Esophagus (tissue), 2 donors: ENCODE measurements around the gene CLDN3. TPM values are rescaled to one million over a fixed set of nuclear protein-coding genes. Genes with fewer than 3 reads are reported as not detected.

ENCODE experiments used
- H3K27ac ChIP-seq, 2 donors: one replicate each; pipeline ENCODE4 v1.5.1; 2013; ENCODE audit warnings: low read depth in 2 of 2, mild to moderate bottlenecking in 2 of 2, inconsistent platforms in 1 of 2, low read length in 1 of 2, moderate library complexity in 1 of 2
- H3K27me3 ChIP-seq, 2 donors: one replicate each; pipeline ENCODE4 v1.6.1; 2013; ENCODE audit warnings: low read length in 2 of 2, control low read depth in 1 of 2, mild to moderate bottlenecking in 1 of 2; ENCODE audit not compliant: insufficient read depth in 2 of 2, control insufficient read depth in 1 of 2
- H3K36me3 ChIP-seq, 2 donors: one replicate each; pipeline ENCODE4 v1.6.1; 2013; ENCODE audit warnings: low read length in 1 of 2; ENCODE audit not compliant: control insufficient read depth in 2 of 2, insufficient read depth in 2 of 2
- H3K4me1 ChIP-seq, 2 donors: one replicate each; pipeline ENCODE4 v1.6.1; 2013; ENCODE audit warnings: low read length in 1 of 2; ENCODE audit not compliant: control insufficient read depth in 2 of 2, insufficient read depth in 2 of 2
- H3K4me3 ChIP-seq, 2 donors: one replicate each; pipeline ENCODE4 v1.5.1; 2013; ENCODE audit warnings: low read length in 2 of 2, mild to moderate bottlenecking in 2 of 2, low read depth in 1 of 2, moderate library complexity in 1 of 2
- H3K9me3 ChIP-seq, 2 donors: one replicate each; pipeline ENCODE4 v1.6.1; 2013; ENCODE audit warnings: mild to moderate bottlenecking in 2 of 2, low read depth in 1 of 2, low read length in 1 of 2, moderate library complexity in 1 of 2; ENCODE audit not compliant: control insufficient read depth in 2 of 2, insufficient read depth in 1 of 2
- WGBS, 2 donors: extraction: QIAGEN DNeasy Blood & Tissue Kit; methylation state at CpG; one replicate each; pipeline ENCODE4 v1.1.7; 2013; 5-methylcytosine and 5-hydroxymethylcytosine counted together
- polyA plus RNA-seq, 2 donors: library from polyadenylated mRNA; stranded (reverse); fragments of 200-250 nt; gene quantifications; one replicate each; pipeline ENCODE4 v1.2.3, GENCODE V29; 2013
- donor health status: healthy with polysubstance abuse.
- donor health status: Bipolar disorder and iron deficiency.

The CLDN3 gene
- polyA plus RNA-seq, 2 donors, result 0.14 to 0.26 TPM

DNA sequence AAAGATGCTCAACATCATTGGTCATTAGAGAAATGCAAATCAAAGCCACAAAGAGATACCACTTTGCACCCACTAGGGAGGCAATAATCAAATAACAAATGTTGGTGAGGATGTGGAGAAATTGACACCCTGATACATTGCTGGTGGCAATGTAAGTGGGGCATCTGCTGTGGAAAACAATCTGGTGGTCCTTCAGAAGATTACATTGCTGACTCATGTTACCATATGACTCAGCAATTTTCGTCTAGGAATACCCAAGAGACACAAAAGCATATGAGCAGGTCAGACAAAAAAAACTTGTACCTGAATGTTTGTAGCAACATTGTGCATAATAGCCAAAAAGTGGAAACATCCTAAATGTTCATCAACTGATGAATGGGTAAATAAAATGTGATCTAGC is 4.9 kb upstream of the CLDN3 start:
- Histone ChIP-seq H3K9me3 (peaks cover 0 to 2% of the 10 kb centered on the region in 2 donors), H3K4me1 (peaks cover 0 to 13% of the 10 kb centered on the region in 2 donors), H3K4me3 (no peak overlapping the region), H3K27ac (no peak overlapping the region), H3K27me3 (peaks cover 0 to 4% of the 10 kb centered on the region in 2 donors), H3K36me3 (no peaks in the 10 kb centered on the region)
- WGBS, 2 donors, result 25 to 27% methylated on average over 1 of the region's 1 CpG

GRCh38 chr7:73773700-73774517 is 3.8 kb upstream of the CLDN3 start:
- Histone ChIP-seq H3K27me3 (peaks cover 0 to 4% of the 10 kb centered on the region in 2 donors), H3K27ac (no peak overlapping the region), H3K9me3 (peaks cover 0 to 7% of the 10 kb centered on the region in 2 donors), H3K4me3 (no peak overlapping the region), H3K4me1 (peaks cover 0 to 19% of the 10 kb centered on the region in 2 donors), H3K36me3 (no peaks in the 10 kb centered on the region)
- WGBS, 2 donors, result 82 to 86% methylated on average over 6 of the region's 6 CpGs

DNA sequence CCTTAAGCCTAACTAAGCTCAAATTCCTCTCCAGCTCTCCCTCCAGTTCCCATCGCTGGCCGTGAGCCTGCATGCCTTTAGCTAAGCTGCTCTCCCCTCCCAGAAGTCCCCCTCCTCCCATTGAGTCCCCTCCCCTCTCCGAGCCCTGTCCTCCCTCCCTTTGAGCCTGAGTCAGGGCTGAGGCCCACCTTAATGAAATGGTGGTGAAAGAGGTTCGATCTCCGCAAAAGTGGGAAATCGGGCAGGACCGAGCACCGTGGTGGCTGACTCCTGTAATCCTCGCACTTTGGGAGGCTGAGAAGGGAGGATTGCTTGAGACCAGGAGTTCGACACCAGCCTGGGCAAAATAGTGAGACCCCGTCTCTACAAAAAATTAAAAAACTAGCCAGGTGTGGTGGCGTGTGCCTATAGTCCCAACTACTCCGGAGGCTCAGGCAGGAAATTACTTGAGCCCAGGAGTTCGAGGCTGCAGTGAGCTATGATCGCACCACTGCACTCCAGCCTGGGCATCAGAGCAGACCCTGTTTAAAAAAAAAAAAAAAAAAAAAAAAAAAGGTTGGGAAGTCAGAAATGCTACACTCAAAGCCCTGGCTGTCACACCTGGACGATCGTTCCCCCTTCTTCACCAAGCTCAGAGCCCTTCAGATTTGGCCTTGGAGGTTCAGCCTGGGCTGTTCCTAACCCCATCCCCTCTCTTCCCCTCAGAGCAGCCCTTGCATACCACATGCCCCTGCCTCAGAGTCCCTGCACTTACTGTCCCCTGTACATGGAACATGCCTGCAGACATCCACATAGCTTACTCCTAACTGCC is 995 bp upstream of the CLDN3 start:
- H3K36me3 ChIP-seq, result no peaks in the 10 kb centered on the region
- H3K27ac ChIP-seq, result no peak overlapping the region
- H3K4me1 ChIP-seq, result peaks cover 0 to 17% of the 10 kb centered on the region in 2 donors
- peaks cover 0 to 4% of the 10 kb centered on the region in 2 donors for H3K27me3 ChIP-seq
- 61% methylated on average over 17 of the region's 17 CpGs for WGBS, 2 donors
- no peak overlapping the region for H3K4me3 ChIP-seq
- H3K9me3 ChIP-seq, result peaks cover 0 to 7% of the 10 kb centered on the region in 2 donors

GRCh38 chr7:73769481-73770001 is 529 bp downstream of the CLDN3 start:
- H3K4me3 ChIP-seq, result peak overlapping the region; percentile 17 to 24
- H3K27ac ChIP-seq, result no peak overlapping the region
- no peaks in the 10 kb centered on the region for H3K36me3 ChIP-seq
- peaks cover 0 to 17% of the 10 kb centered on the region in 2 donors for H3K4me1 ChIP-seq
- H3K27me3 ChIP-seq, result peaks cover 0 to 4% of the 10 kb centered on the region in 2 donors
- peaks cover 0 to 7% of the 10 kb centered on the region in 2 donors for H3K9me3 ChIP-seq
- 22 to 29% methylated on average over 39 to 49 of the region's 49 CpGs for WGBS, 2 donors

DNA sequence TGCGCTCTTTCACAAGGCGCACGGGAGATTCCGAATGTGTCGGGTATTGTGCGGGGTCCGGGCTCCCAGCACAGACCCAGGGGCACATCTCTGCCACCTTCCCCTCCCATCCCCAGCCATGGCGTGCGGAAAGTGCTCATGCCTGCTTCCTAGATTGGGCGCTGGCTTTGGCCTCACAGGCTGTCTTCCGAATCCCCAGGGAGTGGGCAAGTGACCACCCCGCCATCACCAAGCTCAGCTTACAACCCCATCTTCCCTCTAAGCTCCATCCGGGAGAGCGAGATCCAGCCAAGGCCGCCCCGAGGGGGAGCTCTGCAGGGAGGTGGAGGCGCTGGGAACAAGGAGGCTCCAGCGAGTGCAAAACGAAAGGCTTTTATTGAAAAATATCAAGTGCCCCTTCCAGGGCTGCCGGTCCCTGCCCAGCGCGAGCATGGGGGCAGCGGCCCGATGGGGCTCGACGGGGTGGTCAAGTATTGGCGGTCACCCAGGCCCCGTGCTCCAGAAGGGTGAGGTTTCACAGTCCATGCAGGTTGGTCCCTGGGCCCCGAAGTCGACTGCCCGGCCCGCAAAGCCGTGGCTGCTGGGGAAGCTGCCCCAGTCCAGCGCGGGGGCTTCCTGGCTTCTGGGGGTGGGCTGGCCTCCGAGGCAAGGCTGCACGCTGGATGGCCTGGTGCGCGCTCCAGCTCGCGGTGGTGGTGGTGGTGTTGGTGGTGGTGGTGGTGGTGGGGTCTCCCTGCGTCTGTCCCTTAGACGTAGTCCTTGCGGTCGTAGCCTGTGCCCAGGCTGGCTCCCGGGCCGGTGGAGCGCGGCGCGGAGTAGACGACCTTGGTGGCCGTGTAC is 1.2 kb downstream of the CLDN3 start:
- Histone ChIP-seq H3K4me3 (no peak overlapping the region), H3K27ac (no peak overlapping the region)
- WGBS, 2 donors, result 43 to 49% methylated on average over 49 to 53 of the region's 53 CpGs

DNA sequence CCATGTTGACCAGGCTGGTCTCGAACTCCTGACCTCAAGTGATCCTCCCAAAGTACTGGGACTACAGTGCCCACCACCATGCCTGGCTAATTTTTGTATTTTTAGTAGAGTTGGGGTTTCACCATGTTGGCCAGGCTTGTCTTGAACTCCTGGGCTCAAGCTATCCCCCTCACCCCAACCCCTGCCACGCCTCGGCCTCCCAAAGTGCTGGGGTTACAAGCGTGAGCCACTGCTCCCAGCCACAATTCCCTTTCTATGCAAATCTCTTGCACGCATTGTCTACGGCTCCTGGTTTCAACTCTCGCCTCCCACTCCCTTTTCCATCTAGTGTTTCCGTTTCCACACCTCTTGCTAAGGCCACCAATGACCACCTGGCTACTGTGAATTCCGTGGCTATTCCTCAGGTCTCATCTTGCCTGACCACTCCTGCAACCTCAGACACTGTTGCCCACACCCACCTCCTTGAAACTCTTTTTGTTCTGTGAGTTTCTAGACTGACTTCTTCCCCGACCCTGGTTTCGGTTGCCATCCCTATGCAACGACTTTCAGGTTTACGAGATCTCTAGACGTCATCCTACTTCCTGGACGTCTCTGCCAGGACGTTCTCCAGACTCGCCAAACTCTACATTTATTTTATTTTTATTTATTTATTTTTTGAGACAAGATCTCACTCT is 3.4 kb downstream of the CLDN3 start:
- H3K4me1 ChIP-seq, result peaks cover 0 to 15% of the 10 kb centered on the region in 2 donors
- no peaks in the 10 kb centered on the region for H3K36me3 ChIP-seq
- 84 to 85% methylated on average over 17 of the region's 17 CpGs for WGBS, 2 donors
- H3K27ac ChIP-seq, result no peak overlapping the region
- peaks cover 0 to 7% of the 10 kb centered on the region in 2 donors for H3K9me3 ChIP-seq
- H3K27me3 ChIP-seq, result peaks cover 0 to 4% of the 10 kb centered on the region in 2 donors
- H3K4me3 ChIP-seq, result no peak overlapping the region

More for the DNA sequence above, 1.2 kb downstream of the CLDN3 start:
- H3K4me1 ChIP-seq, result peaks cover 0 to 17% of the 10 kb centered on the region in 2 donors
- H3K9me3 ChIP-seq, result peaks cover 0 to 7% of the 10 kb centered on the region in 2 donors
- H3K27me3 ChIP-seq, result peaks cover 0 to 4% of the 10 kb centered on the region in 2 donors
- no peaks in the 10 kb centered on the region for H3K36me3 ChIP-seq

- H3K27me3 ChIP-seq, result no peaks in the 10 kb centered on the region
Measured at GRCh38 chr7:73762659-73762999, 7.4 kb downstream of the CLDN3 start.

GRCh38 chr7:73761854-73762658 is 8.0 kb downstream of the CLDN3 start:
- no peak overlapping the region for H3K27ac ChIP-seq
- H3K4me3 ChIP-seq, result no peak overlapping the region
- 62 to 67% methylated on average over 8 of the region's 8 CpGs for WGBS, 2 donors
- H3K36me3 ChIP-seq, result no peaks in the 10 kb centered on the region
- peaks cover 0 to 2% of the 10 kb centered on the region in 2 donors for H3K4me1 ChIP-seq
- no peaks in the 10 kb centered on the region for H3K27me3 ChIP-seq
- H3K9me3 ChIP-seq, result no peaks in the 10 kb centered on the region

More at GRCh38 chr7:73762659-73762999, 7.4 kb downstream of the CLDN3 start:
- 73 to 74% methylated on average over 1 of the region's 1 CpG for WGBS, 2 donors
- Histone ChIP-seq H3K4me3 (no peak overlapping the region), H3K9me3 (no peaks in the 10 kb centered on the region), H3K4me1 (peaks cover 0 to 2% of the 10 kb centered on the region in 2 donors), H3K27ac (no peak overlapping the region), H3K36me3 (no peaks in the 10 kb centered on the region)
